ENCODE measurements around the gene ATOH8.

The ATOH8 gene

GRCh38 chr2:85772841-85773491 is 19.2 kb downstream of the ATOH8 start:
- no peak for DNase-seq

GRCh38 chr2:85773692-85774091 is 19.9 kb downstream of the ATOH8 start:
- no peak for DNase-seq

GRCh38 chr2:85774126-85774978 is 20.6 kb downstream of the ATOH8 start:
- no peak for DNase-seq

GRCh38 chr2:85775406-85776381 is 21.9 kb downstream of the ATOH8 start:
- DNase-seq = no peak

GRCh38 chr2:85776672-85777071 is 22.9 kb downstream of the ATOH8 start:
- DNase-seq = no peak

- no peak for DNase-seq
These were observed 23.7 kb downstream of the ATOH8 start for GRCh38 chr2:85777441-85777861.

GRCh38 chr2:85778646-85779379 is 25.0 kb downstream of the ATOH8 start:
- no peak for DNase-seq

GRCh38 chr2:85779641-85780315 is 26.0 kb downstream of the ATOH8 start:
- no peak for DNase-seq

- no peak for DNase-seq
These were observed 26.7 kb downstream of the ATOH8 start for GRCh38 chr2:85780316-85781012.

GRCh38 chr2:85781013-85781332 is 27.2 kb downstream of the ATOH8 start:
- no peak for DNase-seq

- no peak for DNase-seq
These were observed 30.0 kb downstream of the ATOH8 start for GRCh38 chr2:85783796-85784195.

GRCh38 chr2:85784474-85784986 is 30.7 kb downstream of the ATOH8 start:
- no peak for DNase-seq

GRCh38 chr2:85785027-85785822 is 31.4 kb downstream of the ATOH8 start:
- DNase-seq = no peak

GRCh38 chr2:85785871-85786270 is 32.1 kb downstream of the ATOH8 start:
- DNase-seq = no peak

GRCh38 chr2:85786444-85786843 is 32.7 kb downstream of the ATOH8 start:
- no peak for DNase-seq

- DNase-seq = no peak
These were observed 33.1 kb downstream of the ATOH8 start for GRCh38 chr2:85786865-85787264.

- no peak for DNase-seq
These were observed 33.6 kb downstream of the ATOH8 start for GRCh38 chr2:85787282-85787980.

- no peak for DNase-seq
These were observed 34.2 kb downstream of the ATOH8 start for GRCh38 chr2:85787981-85788340.

- DNase-seq = no peak
These were observed 34.8 kb downstream of the ATOH8 start for GRCh38 chr2:85788603-85789002.

- no peak for DNase-seq
These were observed 35.5 kb downstream of the ATOH8 start for GRCh38 chr2:85789271-85789670.
